AG10803 (cell line): ENCODE data around the gene PROCA1.
"Not testable (repeated sequence)": the region's sequence is repeated elsewhere in the genome, so short reads cannot be mapped to it uniquely, and the experiment has no call there.

Experiments
- DNase-seq: peaks from one replicate; pipeline ENCODE4 v3.0.0; 2010; ENCODE audit warnings: low read depth
- H3K4me3 ChIP-seq: 2 replicates; pipeline ENCODE4 v1.5.1; 2011; ENCODE audit warnings: mild to moderate bottlenecking, low read length, control low read depth
- TF ChIP-seq, protein P1 (sequence below): conservative IDR thresholded peaks from 2 replicates; pipeline ENCODE4 v1.5.1; 2011; ENCODE audit warnings: mild to moderate bottlenecking, low read length, control low read depth, inconsistent platforms

Gene PROCA1

DNA sequence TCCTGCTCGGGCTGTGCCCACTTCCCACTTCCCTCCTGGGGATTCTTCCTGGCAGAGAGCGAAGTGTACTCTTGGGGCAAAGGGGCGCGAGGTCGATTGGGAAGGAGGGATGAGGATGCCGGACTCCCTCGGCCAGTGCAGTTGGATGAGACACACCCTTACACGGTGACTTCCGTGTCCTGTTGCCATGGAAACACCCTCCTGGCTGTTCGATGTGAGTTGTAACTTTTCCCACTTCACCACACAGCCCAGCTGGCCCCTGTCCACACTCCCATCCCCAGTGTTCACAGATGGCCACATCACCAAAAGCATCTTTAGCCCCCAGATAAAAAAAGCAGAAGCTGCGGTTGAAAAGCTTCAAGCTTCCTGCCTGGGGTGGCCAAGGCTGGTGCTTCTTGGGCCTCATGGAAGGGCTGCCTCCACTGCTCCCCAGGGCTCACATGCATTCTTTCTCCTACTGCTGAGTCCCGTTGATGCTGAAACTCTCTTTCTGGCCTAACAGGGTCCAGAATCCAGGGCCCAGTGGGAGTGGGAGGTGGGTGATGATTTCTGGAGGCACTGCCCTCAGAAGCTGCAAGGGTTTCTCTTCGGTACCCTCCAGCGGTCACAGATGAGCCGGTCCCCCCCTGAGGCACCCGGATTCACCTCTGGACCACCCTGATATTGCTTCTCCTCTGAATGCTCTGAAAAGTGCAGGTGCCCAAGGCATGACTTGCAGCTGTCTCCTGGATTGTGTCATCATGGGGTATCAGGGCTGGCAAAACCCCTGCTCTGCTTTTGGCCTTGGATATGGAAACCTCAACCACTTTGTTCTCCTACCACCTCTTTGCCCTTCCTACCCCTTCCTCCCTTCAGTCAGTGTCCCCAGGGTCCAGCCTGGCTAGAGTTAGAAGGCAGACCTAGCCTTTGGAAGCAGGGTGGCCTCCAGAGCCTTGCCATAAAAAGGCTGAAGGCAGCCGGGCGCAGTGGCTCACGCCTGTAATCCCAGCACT lies 30.0 kb upstream of the PROCA1 start:
- DNase-seq = no peak
- TF ChIP-seq, protein P1, sequence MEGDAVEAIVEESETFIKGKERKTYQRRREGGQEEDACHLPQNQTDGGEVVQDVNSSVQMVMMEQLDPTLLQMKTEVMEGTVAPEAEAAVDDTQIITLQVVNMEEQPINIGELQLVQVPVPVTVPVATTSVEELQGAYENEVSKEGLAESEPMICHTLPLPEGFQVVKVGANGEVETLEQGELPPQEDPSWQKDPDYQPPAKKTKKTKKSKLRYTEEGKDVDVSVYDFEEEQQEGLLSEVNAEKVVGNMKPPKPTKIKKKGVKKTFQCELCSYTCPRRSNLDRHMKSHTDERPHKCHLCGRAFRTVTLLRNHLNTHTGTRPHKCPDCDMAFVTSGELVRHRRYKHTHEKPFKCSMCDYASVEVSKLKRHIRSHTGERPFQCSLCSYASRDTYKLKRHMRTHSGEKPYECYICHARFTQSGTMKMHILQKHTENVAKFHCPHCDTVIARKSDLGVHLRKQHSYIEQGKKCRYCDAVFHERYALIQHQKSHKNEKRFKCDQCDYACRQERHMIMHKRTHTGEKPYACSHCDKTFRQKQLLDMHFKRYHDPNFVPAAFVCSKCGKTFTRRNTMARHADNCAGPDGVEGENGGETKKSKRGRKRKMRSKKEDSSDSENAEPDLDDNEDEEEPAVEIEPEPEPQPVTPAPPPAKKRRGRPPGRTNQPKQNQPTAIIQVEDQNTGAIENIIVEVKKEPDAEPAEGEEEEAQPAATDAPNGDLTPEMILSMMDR = no peak
- H3K4me3 ChIP-seq = no peak overlapping the region

DNA sequence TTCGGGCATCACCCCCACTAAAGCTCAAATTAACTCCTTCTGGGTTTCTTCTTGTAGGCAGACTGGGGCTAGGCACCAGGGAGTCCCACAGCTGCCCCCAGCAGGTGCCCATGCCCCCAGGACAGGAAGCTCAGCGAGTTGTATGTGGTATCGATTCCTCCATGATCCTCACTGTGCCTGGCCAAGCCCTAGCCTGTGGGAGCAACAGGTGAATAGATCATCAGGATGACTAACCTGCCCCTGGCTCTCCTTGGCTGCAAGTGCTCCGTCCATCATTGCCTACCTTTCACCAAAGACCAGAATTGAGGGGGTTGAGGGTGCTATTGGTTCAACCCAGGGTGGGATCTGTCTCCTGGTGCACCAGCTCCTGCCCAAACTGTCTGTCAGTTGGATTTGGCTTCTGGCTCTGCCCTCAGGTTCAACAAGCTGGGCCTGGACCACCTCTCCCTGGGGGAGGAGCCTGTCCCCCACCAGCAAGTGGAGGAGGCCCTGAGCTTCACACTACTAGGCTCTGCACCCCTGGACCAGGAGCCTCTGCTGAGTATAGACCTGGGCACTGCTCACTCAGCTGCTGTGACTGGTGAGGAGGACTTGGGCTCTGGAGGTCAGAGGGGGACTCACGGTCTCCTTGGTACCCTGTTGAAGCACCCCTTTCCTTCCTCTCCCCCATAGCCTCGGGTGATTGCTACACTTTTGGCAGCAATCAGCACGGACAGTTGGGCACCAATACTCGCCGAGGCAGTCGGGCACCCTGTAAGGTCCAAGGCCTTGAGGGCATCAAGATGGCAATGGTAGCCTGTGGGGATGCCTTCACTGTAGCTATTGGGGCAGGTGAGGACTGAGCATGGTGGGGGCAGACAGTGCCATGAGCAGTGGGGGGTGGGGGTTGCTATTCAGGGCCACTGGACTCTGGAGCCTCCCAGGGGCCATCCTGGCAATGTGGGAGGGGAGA lies 29.0 kb upstream of the PROCA1 start:
- no peak for DNase-seq
- TF ChIP-seq, protein P1 = no peak
- H3K4me3 ChIP-seq = no peak overlapping the region

DNA sequence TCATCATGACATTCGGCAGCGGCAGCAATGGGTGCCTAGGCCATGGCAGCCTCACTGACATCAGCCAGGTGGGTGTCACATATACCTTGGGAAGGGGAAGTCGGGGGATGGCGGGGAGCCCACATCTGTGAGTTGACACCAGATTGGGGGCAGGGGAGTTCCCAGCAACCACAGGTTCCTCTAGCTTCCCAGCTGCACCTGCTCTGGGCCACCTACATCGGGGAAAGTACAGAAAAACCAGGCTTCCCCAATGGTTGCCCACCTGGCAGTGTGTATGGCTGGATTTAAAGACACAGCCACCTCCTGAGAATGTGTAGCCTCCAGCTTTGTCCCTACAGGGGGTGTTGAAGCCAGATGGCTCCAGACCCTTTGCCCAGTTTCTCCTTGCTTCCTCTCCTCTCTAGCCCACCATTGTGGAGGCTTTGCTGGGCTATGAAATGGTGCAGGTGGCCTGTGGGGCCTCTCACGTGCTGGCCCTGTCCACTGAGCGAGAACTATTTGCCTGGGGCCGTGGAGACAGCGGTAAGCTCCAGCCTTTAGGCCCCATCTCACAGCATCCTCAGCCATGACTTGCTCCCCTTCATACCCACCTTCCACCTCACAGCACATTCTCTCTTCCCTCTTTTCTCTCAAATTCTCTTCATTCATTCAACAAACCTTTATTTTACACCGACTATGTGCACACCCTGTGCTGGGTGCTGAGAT lies 27.1 kb upstream of the PROCA1 start:
- TF ChIP-seq, protein P1 = no peak
- H3K4me3 ChIP-seq = no peak overlapping the region
- DNase-seq = no peak

DNA sequence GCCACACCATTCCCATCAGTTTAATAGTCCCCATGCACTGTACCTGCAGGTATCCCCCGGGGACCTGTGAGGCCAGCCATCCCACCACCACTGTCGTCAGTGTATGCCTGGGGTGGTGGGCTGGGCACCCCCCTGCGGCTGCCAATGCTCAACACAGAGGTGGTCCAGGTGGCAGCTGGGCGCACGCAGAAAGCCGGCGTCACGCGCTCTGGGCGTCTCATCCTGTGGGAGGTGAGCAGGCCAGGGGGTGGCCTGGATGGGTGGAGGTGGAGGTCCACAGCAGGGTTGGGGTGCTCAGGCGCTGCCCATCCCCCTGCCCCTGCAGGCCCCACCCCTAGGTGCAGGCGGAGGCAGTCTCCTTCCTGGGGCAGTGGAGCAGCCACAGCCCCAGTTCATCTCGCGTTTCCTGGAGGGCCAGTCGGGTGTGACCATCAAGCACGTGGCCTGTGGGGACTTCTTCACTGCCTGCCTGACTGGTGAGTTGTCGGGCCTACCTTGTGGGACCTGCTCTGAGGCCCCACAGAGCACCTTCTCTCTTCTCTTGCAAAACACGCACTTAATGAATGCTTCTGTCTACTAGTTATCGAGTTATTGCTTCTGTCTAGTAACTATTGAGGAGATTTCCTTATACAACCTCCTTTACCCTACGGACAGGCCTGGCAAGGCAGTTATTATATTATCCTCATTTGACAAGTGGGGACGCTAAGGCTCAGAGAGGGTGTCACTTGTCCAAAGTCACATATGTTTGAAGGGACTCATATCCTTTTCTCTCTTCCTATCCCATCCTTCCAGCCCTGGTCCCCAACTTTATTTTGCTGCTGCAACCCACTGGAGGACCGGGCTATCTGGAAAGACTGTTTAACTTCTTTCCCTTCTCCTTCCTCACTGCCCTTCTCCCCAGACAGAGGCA lies 26.3 kb upstream of the PROCA1 start:
- H3K4me3 ChIP-seq = no peak overlapping the region
- TF ChIP-seq, protein P1 = no peak
- DNase-seq = no peak

DNA sequence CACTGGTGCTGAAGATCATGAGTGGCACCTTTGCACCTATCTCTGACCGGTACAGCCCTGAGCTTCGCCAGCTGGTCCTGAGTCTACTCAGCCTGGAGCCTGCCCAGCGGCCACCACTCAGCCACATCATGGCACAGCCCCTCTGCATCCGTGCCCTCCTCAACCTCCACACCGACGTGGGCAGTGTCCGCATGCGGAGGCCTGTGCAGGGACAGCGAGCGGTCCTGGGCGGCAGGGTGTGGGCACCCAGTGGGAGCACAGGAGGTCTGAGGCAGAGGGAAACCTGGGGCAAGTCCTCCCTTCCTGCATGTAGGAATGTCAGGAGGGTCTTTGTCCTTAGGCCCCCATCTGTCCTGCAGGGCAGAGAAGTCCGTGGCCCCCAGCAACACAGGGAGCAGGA lies 25.6 kb upstream of the PROCA1 start:
- TF ChIP-seq, protein P1 = no peak
- H3K4me3 ChIP-seq = no peak overlapping the region
- no peak for DNase-seq

DNA sequence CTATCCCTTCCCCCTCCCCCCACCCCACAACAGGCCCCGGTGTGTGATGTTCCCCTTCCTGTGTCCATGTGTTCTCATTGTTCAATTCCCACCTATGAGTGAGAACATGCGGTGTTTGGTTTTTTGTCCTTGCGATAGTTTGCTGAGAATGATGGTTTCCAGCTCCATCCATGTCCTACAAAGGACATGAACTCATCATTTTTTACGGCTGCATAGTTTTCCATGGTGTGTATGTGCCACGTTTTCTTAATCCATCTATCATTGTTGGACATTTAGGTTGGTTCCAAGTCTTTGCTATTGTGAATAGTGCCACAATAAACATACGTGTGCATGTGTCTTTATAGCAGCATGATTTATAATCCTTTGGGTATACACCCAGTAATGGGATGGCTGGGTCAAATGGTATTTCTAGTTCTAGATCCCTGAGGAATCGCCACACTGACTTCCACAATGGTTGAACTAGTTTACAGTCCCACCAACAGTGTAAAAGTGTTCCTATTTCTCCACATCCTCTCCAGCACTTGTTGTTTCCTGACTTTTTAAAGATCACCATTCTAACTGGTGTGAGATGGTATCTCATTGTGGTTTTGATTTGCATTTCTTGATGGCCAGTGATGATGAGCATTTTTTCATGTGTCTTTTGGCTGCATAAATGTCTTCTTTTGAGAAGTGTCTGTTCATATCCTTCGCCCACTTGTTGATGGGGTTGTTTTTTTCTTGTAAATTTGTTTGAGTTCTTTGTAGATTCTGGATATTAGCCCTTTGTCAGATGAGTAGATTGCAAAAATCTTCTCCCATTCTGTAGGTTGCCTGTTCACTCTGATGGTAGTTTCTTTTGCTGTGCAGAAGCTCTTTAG lies 24.5 kb upstream of the PROCA1 start:
- DNase-seq = not testable (repeated sequence)

More for the DNA sequence above, 24.5 kb upstream of the PROCA1 start:
- H3K4me3 ChIP-seq = not testable (repeated sequence)
